ENCODE results near the gene SRPK3. TPM values are rescaled to one million over a fixed set of nuclear protein-coding genes. Genes with fewer than 3 reads are reported as not detected.

Gene SRPK3
- total RNA-seq, 3 donors from 2014 or later: 0.55 to 4.6 (median 1.0) TPM

- intact Hi-C loops (cut with DNase I, micrococcal nuclease): no loop called here
- DNase-seq (no peak), ATAC-seq (no peak)
- Histone ChIP-seq H3K36me3 (ENCODE audit: low read depth) (no peaks in the 10 kb centered on the region), H3K4me1 (ENCODE audit: low read depth) (peaks cover 3% of the 10 kb centered on the region), H3K9me3 (no peaks in the 10 kb centered on the region), H3K4me3 (no peak overlapping the region)
- no peak for TF ChIP-seq CTCF (IDR thresholded peaks at IDR 0.05)
Measured at GRCh38 chrX:153797415-153798015, 16.7 kb downstream of the SRPK3 start.

GRCh38 chrX:153799326-153799725, 18.5 kb downstream of the SRPK3 start:
- no peak for TF ChIP-seq CTCF (IDR thresholded peaks at IDR 0.05)
- H3K36me3 ChIP-seq (ENCODE audit: low read depth): no peaks in the 10 kb centered on the region
- DNase-seq (no peak), ATAC-seq (no peak)
- H3K9me3 ChIP-seq: no peaks in the 10 kb centered on the region
- intact Hi-C loops (cut with DNase I, micrococcal nuclease): no loop called here
- no peaks in the 10 kb centered on the region for H3K4me1 ChIP-seq (ENCODE audit: low read depth)
- no peak overlapping the region for H3K4me3 ChIP-seq

- Histone ChIP-seq H3K36me3 (ENCODE audit: low read depth) (no peaks in the 10 kb centered on the region), H3K4me3 (no peak overlapping the region), H3K9me3 (no peaks in the 10 kb centered on the region), H3K4me1 (ENCODE audit: low read depth) (no peaks in the 10 kb centered on the region)
- ATAC-seq (no peak), DNase-seq (no peak)
- no peak for TF ChIP-seq CTCF (IDR thresholded peaks at IDR 0.05)
- intact Hi-C loops (cut with DNase I, micrococcal nuclease): no loop called here
Measured at GRCh38 chrX:153800177-153800722, 19.4 kb downstream of the SRPK3 start.

GRCh38 chrX:153800746-153801145, 19.9 kb downstream of the SRPK3 start:
- no peak for TF ChIP-seq CTCF (IDR thresholded peaks at IDR 0.05)
- intact Hi-C loops (cut with DNase I, micrococcal nuclease): no loop called here
- H3K9me3 ChIP-seq: no peaks in the 10 kb centered on the region
- ATAC-seq (no peak), DNase-seq (no peak)
- H3K36me3 ChIP-seq (ENCODE audit: low read depth): no peaks in the 10 kb centered on the region
- H3K4me3 ChIP-seq: no peak overlapping the region
- no peaks in the 10 kb centered on the region for H3K4me1 ChIP-seq (ENCODE audit: low read depth)

- H3K9me3 ChIP-seq: no peaks in the 10 kb centered on the region
- intact Hi-C loops (cut with DNase I, micrococcal nuclease): no loop called here
- H3K4me1 ChIP-seq (ENCODE audit: low read depth): no peaks in the 10 kb centered on the region
- ATAC-seq: no peak
- H3K4me3 ChIP-seq: no peak overlapping the region
- H3K36me3 ChIP-seq (ENCODE audit: low read depth): no peaks in the 10 kb centered on the region
- DNase-seq: no peak
- no peak for TF ChIP-seq CTCF (IDR thresholded peaks at IDR 0.05)
Measured at GRCh38 chrX:153801669-153802068, 20.8 kb downstream of the SRPK3 start.

Measured in mucosa of descending colon (tissue), 3 donors.